ENCODE measurements around the gene ANO9.

GRCh38 chr11:428295-428694, 13.5 kb downstream of the ANO9 start:
- no peak for TF ChIP-seq EZH2 (IDR thresholded peaks at IDR 0.05)
- TF ChIP-seq CTCF (IDR thresholded peaks at IDR 0.05) = no peak
